Fibroblast of lung (primary cell): ENCODE measurements around the gene DNAH1.

ENCODE experiments used
- CTCF ChIP-seq, 2 donors: IDR thresholded peaks in 1 of 2; conservative IDR thresholded peaks in 1 of 2; 1 replicate in 1 of 2; 2 replicates in 1 of 2; pipeline ENCODE4 v1.5.1; 2011 to 2012; ENCODE audit warnings: low read length in 2 of 2, control low read depth in 1 of 2, inconsistent platforms in 1 of 2, low read depth in 1 of 2, mild to moderate bottlenecking in 1 of 2
- EZH2 ChIP-seq: IDR thresholded peaks from 2 replicates; pipeline ENCODE4 v1.5.1; 2012; ENCODE audit warnings: low read length, control low read depth, mild to moderate bottlenecking; ENCODE audit errors: missing control alignments

DNA sequence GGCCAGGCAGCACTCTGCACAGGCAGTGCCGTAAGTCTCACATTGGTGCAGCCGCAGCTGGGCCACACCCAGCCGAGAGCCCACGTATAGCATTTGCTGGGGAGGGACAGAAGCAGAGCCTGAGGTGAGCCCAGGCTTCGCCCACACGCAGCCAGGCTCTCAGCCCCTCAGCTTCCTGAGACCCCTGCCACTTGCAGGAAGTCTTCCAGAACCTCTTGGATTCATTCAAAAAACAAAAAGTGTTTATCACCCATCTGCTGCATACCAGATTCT is 121.9 kb downstream of the DNAH1 start:
- TF ChIP-seq CTCF (conservative IDR thresholded peaks at IDR 0.05 in 1 of 2, IDR thresholded peaks at IDR 0.05 in 1 of 2; ENCODE audit: low read depth in 1 of 2, low read length in 2 of 2): no peak
- TF ChIP-seq EZH2: no peak
